PC-3 (cell line): Measurements from ENCODE around the gene ALDH3B2. TPM values are rescaled to one million over a fixed set of nuclear protein-coding genes. Genes with fewer than 3 reads are reported as not detected.

Source experiments
- ATAC-seq: fragments of 200-7000 bp; cut with Tn5 transposase; 2 replicates; pipeline ENCODE4 v1.9.1; 2020; ENCODE audit warnings: mild to moderate bottlenecking, moderate library complexity
- BruUV-seq: library from RNA; stranded (reverse); fragments of 400-500 nt; replicated peaks from 2 replicates; lab custom pipeline; 2021; lab: Mats Ljungman, UMichigan
- CTCF ChIA-PET: fragments of 300-600 bp; sonication (Branson Sonifier 250); formaldehyde crosslinking; loops from one replicate; lab custom pipeline; 2022; ENCODE audit warnings: antibody characterized with exemption; lab: Charles Lee
- POLR2A ChIA-PET: fragments of 300-600 bp; sonication (Branson Sonifier 250); formaldehyde crosslinking; loops from one replicate; lab custom pipeline; 2022; ENCODE audit warnings: antibody characterized with exemption; ENCODE audit not compliant: unreplicated experiment; lab: Charles Lee
- DNase-seq: peaks from one replicate; pipeline ENCODE4 v3.0.0-alpha.2; 2015
- H2AFZ ChIP-seq: fragments of 300-600 bp; sonication (generic); 2 replicates; pipeline ENCODE4 v1.6.0; 2016; ENCODE audit warnings: antibody characterized with exemption, low read length
- H3F3A ChIP-seq: fragments of 300-600 bp; sonication (generic); one replicate; pipeline ENCODE4 v1.6.0; 2017; ENCODE audit warnings: antibody characterized with exemption, low read length, control low read depth, mild to moderate bottlenecking; ENCODE audit not compliant: unreplicated experiment
- H3K27ac ChIP-seq: fragments of 300-600 bp; sonication (generic); 2 replicates; pipeline ENCODE4 v1.5.1; 2016; ENCODE audit warnings: mild to moderate bottlenecking, low read length
- H3K27me3 ChIP-seq: fragments of 300-600 bp; sonication (generic); 2 replicates; pipeline ENCODE4 v1.6.1; 2016; ENCODE audit warnings: low read length, mixed read lengths
- H3K36me3 ChIP-seq: fragments of 300-600 bp; sonication (generic); 2 replicates; pipeline ENCODE4 v1.6.1; 2016; ENCODE audit warnings: low read depth, mixed run types, low read length, mixed read lengths
- H3K4me1 ChIP-seq: fragments of 300-600 bp; sonication (generic); 2 replicates; pipeline ENCODE4 v1.5.1; 2016; ENCODE audit warnings: low read length; ENCODE audit not compliant: insufficient read depth
- H3K4me2 ChIP-seq: fragments of 300-600 bp; sonication (generic); 2 replicates; pipeline ENCODE4 v1.6.0; 2016; ENCODE audit warnings: low read length
- H3K4me3 ChIP-seq: fragments of 300-600 bp; sonication (generic); 2 replicates; pipeline ENCODE4 v1.5.1; 2016; ENCODE audit warnings: mild to moderate bottlenecking, low read length, mixed read lengths
- H3K79me2 ChIP-seq: fragments of 300-600 bp; sonication (generic); 2 replicates; pipeline ENCODE4 v1.6.1; 2017; ENCODE audit warnings: low read length, mixed read lengths
- H3K9ac ChIP-seq: fragments of 300-600 bp; sonication (generic); 2 replicates; pipeline ENCODE4 v1.6.0; 2016; ENCODE audit warnings: mild to moderate bottlenecking, low read length
- H3K9me2 ChIP-seq: fragments of 300-600 bp; sonication (generic); replicated peaks from 2 replicates; pipeline ENCODE4 v1.6.1; 2016; ENCODE audit warnings: mixed run types, low read length, mixed read lengths
- H3K9me3 ChIP-seq: fragments of 300-600 bp; sonication (generic); 2 replicates; pipeline ENCODE4 v1.6.1; 2016; ENCODE audit warnings: low read length, mixed read lengths
- H4K20me1 ChIP-seq: fragments of 300-600 bp; sonication (generic); 2 replicates; pipeline ENCODE4 v1.6.1; 2016; ENCODE audit warnings: low read length, mixed read lengths
- EZH2 ChIP-seq: fragments of 300-600 bp; sonication (generic); IDR thresholded peaks from one replicate; pipeline ENCODE4 v1.6.1; 2017; ENCODE audit warnings: antibody characterized with exemption, mild to moderate bottlenecking, low read length; ENCODE audit not compliant: unreplicated experiment
- EZH2phosphoT487 ChIP-seq: fragments of 300-600 bp; sonication (generic); IDR thresholded peaks from 2 replicates; pipeline ENCODE4 v1.6.1; 2018; ENCODE audit warnings: mild to moderate bottlenecking, antibody characterized with exemption, low read length, borderline replicate concordance
- intact Hi-C: fragments of 100-400 bp; cut with micrococcal nuclease; formaldehyde crosslinking; loops from 2 replicates; pipeline ENCODE4 v1.9.0; 2023
- total RNA-seq: library from RNA; depleted of rRNA; stranded (reverse); fragments of >200 nt; gene quantifications from 2 replicates; pipeline ENCODE4 v1.2.3, GENCODE V29; 2014
- TF ChIP-seq, protein P1 (sequence below): fragments of 300-600 bp; sonication (generic); conservative IDR thresholded peaks from 2 replicates; pipeline ENCODE4 v1.5.1; 2017; ENCODE audit warnings: antibody characterized with exemption, low read depth, mild to moderate bottlenecking, low read length

ALDH3B2 gene
- total RNA-seq, 1 experiment from 2014 or later = not detected

DNA sequence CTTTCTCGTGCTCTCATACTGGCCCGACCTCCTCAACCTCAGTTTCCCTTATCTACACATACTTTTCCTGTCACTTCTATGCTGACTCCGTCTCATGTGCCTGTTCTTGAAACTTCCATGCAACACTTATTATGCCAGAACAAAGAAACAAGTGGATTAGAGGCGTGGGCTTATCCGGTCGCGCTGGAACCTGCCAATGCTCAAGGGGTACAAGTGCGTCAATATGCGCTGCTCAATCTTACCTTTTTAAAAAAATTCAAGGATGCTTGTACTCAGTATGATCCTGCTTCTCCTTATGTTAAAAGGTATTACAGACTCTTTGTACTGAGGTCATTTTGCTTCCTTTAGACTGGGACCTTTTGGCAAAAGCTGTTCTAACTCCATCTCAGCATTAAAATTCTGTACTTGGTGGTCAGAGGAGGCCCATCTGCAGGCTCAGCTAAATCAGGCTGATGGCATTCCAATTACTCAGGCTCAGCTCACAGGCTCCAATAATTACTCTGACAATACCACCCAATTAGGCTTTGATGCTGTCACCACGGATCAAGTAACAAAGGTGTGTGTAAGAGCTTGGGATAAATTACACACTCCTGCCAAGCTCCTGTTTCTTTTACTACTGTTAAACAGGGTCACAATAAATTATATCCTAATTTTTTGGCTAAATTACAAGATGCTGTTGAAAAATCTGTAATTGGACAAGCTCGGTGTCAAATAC lies 26.3 kb upstream of the ALDH3B2 start:
- Histone ChIP-seq H2AFZ (no peak overlapping the region), H3K9me3 (no peaks in the 10 kb centered on the region), H3K27me3 (no peaks in the 10 kb centered on the region), H3K79me2 (no peaks in the 10 kb centered on the region), H3K4me2 (no peak overlapping the region), H3K4me3 (no peak overlapping the region), H3F3A (no peaks in the 10 kb centered on the region), H3K4me1 (peaks cover 40% of the 10 kb centered on the region), H3K36me3 (no peaks in the 10 kb centered on the region), H3K9ac (no peak overlapping the region), H4K20me1 (no peaks in the 10 kb centered on the region), H3K9me2 (no peaks in the 10 kb centered on the region), H3K27ac (no peak overlapping the region)
- TF ChIP-seq EZH2 = no peak
- TF ChIP-seq, protein P1, sequence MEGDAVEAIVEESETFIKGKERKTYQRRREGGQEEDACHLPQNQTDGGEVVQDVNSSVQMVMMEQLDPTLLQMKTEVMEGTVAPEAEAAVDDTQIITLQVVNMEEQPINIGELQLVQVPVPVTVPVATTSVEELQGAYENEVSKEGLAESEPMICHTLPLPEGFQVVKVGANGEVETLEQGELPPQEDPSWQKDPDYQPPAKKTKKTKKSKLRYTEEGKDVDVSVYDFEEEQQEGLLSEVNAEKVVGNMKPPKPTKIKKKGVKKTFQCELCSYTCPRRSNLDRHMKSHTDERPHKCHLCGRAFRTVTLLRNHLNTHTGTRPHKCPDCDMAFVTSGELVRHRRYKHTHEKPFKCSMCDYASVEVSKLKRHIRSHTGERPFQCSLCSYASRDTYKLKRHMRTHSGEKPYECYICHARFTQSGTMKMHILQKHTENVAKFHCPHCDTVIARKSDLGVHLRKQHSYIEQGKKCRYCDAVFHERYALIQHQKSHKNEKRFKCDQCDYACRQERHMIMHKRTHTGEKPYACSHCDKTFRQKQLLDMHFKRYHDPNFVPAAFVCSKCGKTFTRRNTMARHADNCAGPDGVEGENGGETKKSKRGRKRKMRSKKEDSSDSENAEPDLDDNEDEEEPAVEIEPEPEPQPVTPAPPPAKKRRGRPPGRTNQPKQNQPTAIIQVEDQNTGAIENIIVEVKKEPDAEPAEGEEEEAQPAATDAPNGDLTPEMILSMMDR = no peak
- no peak for TF ChIP-seq EZH2phosphoT487
- ChIA-PET CTCF (no interaction called here), POLR2A (no interaction called here)
- BruUV-seq = no TSS peak
- intact Hi-C loops = no loop called here
- no peak for ATAC-seq
- DNase-seq = no peak

DNA sequence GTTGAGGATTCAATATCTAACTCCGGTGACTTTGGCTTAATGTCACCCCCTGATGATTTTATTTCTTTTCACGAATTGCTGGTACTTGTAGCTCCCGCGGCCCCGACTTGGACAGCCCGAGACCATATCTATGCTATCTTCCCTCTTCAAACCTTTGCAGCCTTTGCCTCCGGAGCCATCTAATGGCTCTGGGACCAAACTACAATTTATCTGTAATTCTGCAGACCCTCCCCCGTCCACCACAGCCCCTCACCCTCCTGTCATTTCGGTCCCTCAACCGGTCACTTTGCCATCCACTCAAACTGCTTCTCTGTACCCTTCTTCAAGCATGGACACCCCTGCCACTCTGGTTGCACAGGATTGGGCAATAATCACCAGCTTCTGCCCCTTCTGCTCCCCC lies 25.7 kb upstream of the ALDH3B2 start:
- intact Hi-C loops = no loop called here
- ChIA-PET POLR2A (no interaction called here), CTCF (no interaction called here)
- DNase-seq = no peak
- Histone ChIP-seq H3F3A (no peaks in the 10 kb centered on the region), H3K27ac (peak overlapping the region; percentile 17; the same call in 1 of the 2 replicates), H3K9ac (no peak overlapping the region), H3K9me2 (no peaks in the 10 kb centered on the region), H3K4me1 (peaks cover 40% of the 10 kb centered on the region), H3K36me3 (no peaks in the 10 kb centered on the region), H3K27me3 (no peaks in the 10 kb centered on the region), H4K20me1 (no peaks in the 10 kb centered on the region), H3K9me3 (no peaks in the 10 kb centered on the region), H3K4me3 (no peak overlapping the region), H3K4me2 (peak overlapping the region; percentile 63), H3K79me2 (no peaks in the 10 kb centered on the region), H2AFZ (no peak overlapping the region)
- no peak for ATAC-seq
- no peak for TF ChIP-seq EZH2phosphoT487
- TF ChIP-seq, protein P1 = peak; percentile 25; the same call in 1 of the 2 replicates
- no TSS peak for BruUV-seq

DNA sequence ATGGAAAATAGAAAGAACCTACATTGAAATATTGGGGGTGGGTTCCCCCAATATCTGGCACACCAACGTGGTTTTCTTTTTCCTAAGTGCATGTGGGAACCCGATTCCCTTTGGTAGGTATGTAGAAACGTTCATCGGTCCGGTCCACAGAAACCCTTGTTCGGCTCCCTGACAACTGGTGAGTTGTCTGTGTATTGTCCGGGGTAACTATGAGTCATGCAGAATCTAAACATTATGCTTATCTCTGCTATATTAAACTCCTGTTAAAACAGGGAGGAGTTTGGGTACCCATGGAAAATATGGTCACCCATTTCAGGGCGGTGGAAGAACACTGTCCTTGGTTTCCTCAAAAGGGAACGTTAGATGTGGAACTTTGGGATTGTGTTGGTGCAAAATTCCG lies 25.1 kb upstream of the ALDH3B2 start:
- ATAC-seq = peak; percentile 89
- no peaks in the 10 kb centered on the region for H3F3A ChIP-seq
- no peaks in the 10 kb centered on the region for H3K79me2 ChIP-seq
- TF ChIP-seq EZH2 = no peak
- no peak for TF ChIP-seq EZH2phosphoT487
- TF ChIP-seq, protein P1 = no peak
- no peaks in the 10 kb centered on the region for H4K20me1 ChIP-seq
- H3K9me3 ChIP-seq = no peaks in the 10 kb centered on the region
- H3K9me2 ChIP-seq = no peaks in the 10 kb centered on the region
- peak overlapping the region; percentile 18; the same call in 1 of the 2 replicates for H3K27ac ChIP-seq
- peak overlapping the region; percentile 63 for H3K4me2 ChIP-seq
- no peak overlapping the region for H2AFZ ChIP-seq
- H3K9ac ChIP-seq = no peak overlapping the region
- no peaks in the 10 kb centered on the region for H3K36me3 ChIP-seq
- H3K4me3 ChIP-seq = no peak overlapping the region
- peaks cover 40% of the 10 kb centered on the region for H3K4me1 ChIP-seq
- intact Hi-C loops = no loop called here
- no TSS peak for BruUV-seq
- ChIA-PET CTCF (no interaction called here), POLR2A (no interaction called here)
- H3K27me3 ChIP-seq = no peaks in the 10 kb centered on the region
- peak; percentile 89 for DNase-seq
